Subcutaneous abdominal adipose tissue (tissue), 5 donors: ENCODE measurements around the gene CCDC28B.

Experiments used
- H3K27ac ChIP-seq: one replicate; pipeline ENCODE4 v1.7.0; 2013; ENCODE audit warnings: low read depth, mild to moderate bottlenecking, inconsistent platforms, low read length, moderate library complexity
- H3K27me3 ChIP-seq, 5 donors: one replicate each; pipeline ENCODE4 v1.7.0; 2013; ENCODE audit warnings: low read length in 5 of 5, inconsistent platforms in 1 of 5; ENCODE audit not compliant: control insufficient read depth in 5 of 5, insufficient read depth in 4 of 5
- H3K36me3 ChIP-seq, 5 donors: one replicate each; pipeline ENCODE4 v1.7.0; 2013; ENCODE audit warnings: low read length in 5 of 5; ENCODE audit not compliant: control insufficient read depth in 5 of 5, insufficient read depth in 5 of 5
- H3K4me1 ChIP-seq, 5 donors: one replicate each; pipeline ENCODE4 v1.7.0; 2013; ENCODE audit warnings: low read length in 5 of 5, mild to moderate bottlenecking in 3 of 5, moderate library complexity in 1 of 5; ENCODE audit not compliant: control insufficient read depth in 5 of 5, insufficient read depth in 5 of 5
- H3K4me3 ChIP-seq, 5 donors: one replicate each; pipeline ENCODE4 v1.7.0; 2013; ENCODE audit warnings: low read length in 5 of 5, low read depth in 1 of 5
- H3K9ac ChIP-seq, 5 donors: one replicate each; pipeline ENCODE4 v1.7.0; 2013; ENCODE audit warnings: low read length in 5 of 5, mild to moderate bottlenecking in 4 of 5, moderate library complexity in 3 of 5
- H3K9me3 ChIP-seq, 5 donors: one replicate each; pipeline ENCODE4 v1.7.0; 2013; ENCODE audit warnings: low read length in 5 of 5; ENCODE audit not compliant: control insufficient read depth in 5 of 5
- donor health status: healthy.
- donor health status: healthy.
- donor health status: healthy.
- donor health status: healthy.
- donor health status: healthy.

The CCDC28B gene

GRCh38 chr1:32220746-32221580 is 20.6 kb downstream of the CCDC28B start:
- Histone ChIP-seq H3K9ac (peak overlapping the region in 4 of 5 donors; percentile 74 to 98 (median 92)), H3K27me3 (no peaks in the 10 kb centered on the region), H3K27ac (peak overlapping the region; percentile 97), H3K4me3 (peak overlapping the region; percentile 88 to 98 (median 93)), H3K9me3 (no peaks in the 10 kb centered on the region), H3K36me3 (peaks cover 0 to 51% (median 38%) of the 10 kb centered on the region in 5 donors), H3K4me1 (peaks cover 7 to 32% (median 28%) of the 10 kb centered on the region in 5 donors)

- Histone ChIP-seq H3K9ac (peak overlapping the region in 4 of 5 donors; percentile 74 to 98 (median 92)), H3K4me3 (peak overlapping the region; percentile 88 to 98 (median 93)), H3K27me3 (no peaks in the 10 kb centered on the region), H3K27ac (peak overlapping the region; percentile 97), H3K4me1 (peaks cover 7 to 32% (median 28%) of the 10 kb centered on the region in 5 donors), H3K9me3 (no peaks in the 10 kb centered on the region), H3K36me3 (peaks cover 0 to 51% (median 37%) of the 10 kb centered on the region in 5 donors)
Measured at GRCh38 chr1:32221581-32221979, 21.2 kb downstream of the CCDC28B start.

GRCh38 chr1:32221980-32222755 is 21.8 kb downstream of the CCDC28B start, which contains the start of the genes EIF3I and TMEM234:
EIF3I (plus strand) TSS chr1:32222407; CDS start chr1:32222442, 35 bp downstream.
TMEM234 (minus strand) TSS chr1:32222353; CDS start chr1:32222322, 31 bp downstream.
- Histone ChIP-seq H3K9me3 (no peaks in the 10 kb centered on the region), H3K27ac (peak within 1 kb of the TSS; percentile 97), H3K4me3 (peak within 1 kb of the TSS; percentile 88 to 98 (median 93)), H3K36me3 (peaks cover 0 to 50% (median 32%) of the 10 kb centered on the region in 5 donors), H3K4me1 (peaks cover 7 to 32% (median 28%) of the 10 kb centered on the region in 5 donors), H3K27me3 (no peaks in the 10 kb centered on the region), H3K9ac (peak within 1 kb of the TSS; percentile 90 to 98 (median 96))

GRCh38 chr1:32223683-32224082 is 23.3 kb downstream of the CCDC28B start:
- H3K9me3 ChIP-seq = no peaks in the 10 kb centered on the region
- H3K4me1 ChIP-seq = peaks cover 7 to 32% (median 28%) of the 10 kb centered on the region in 5 donors
- H3K36me3 ChIP-seq = peaks cover 4 to 54% (median 41%) of the 10 kb centered on the region in 5 donors
- peak overlapping the region in 4 of 5 donors; percentile 26 to 71 (median 60) for H3K9ac ChIP-seq
- peak overlapping the region in 4 of 5 donors; percentile 32 to 95 (median 72) for H3K4me3 ChIP-seq
- H3K27me3 ChIP-seq = no peaks in the 10 kb centered on the region
- H3K27ac ChIP-seq = peak overlapping the region; percentile 97

- peaks cover 4 to 56% (median 43%) of the 10 kb centered on the region in 5 donors for H3K36me3 ChIP-seq
- H3K4me3 ChIP-seq = peak overlapping the region in 4 of 5 donors; percentile 0 to 93 (median 42)
- peak overlapping the region in 2 of 5 donors; percentile 38 to 71 for H3K9ac ChIP-seq
- H3K27me3 ChIP-seq = no peaks in the 10 kb centered on the region
- no peaks in the 10 kb centered on the region for H3K9me3 ChIP-seq
- peaks cover 7 to 32% (median 28%) of the 10 kb centered on the region in 5 donors for H3K4me1 ChIP-seq
- peak overlapping the region; percentile 97 for H3K27ac ChIP-seq
Measured at GRCh38 chr1:32224285-32224684, 23.9 kb downstream of the CCDC28B start.

GRCh38 chr1:32228771-32229170 is 28.4 kb downstream of the CCDC28B start:
- Histone ChIP-seq H3K4me1 (peaks cover 1 to 5% (median 5%) of the 10 kb centered on the region in 5 donors), H3K27ac (no peak overlapping the region), H3K9ac (no peak overlapping the region), H3K36me3 (peaks cover 6 to 81% (median 65%) of the 10 kb centered on the region in 5 donors), H3K9me3 (no peaks in the 10 kb centered on the region), H3K27me3 (no peaks in the 10 kb centered on the region), H3K4me3 (no peak overlapping the region)

GRCh38 chr1:32231843-32232432 is 31.5 kb downstream of the CCDC28B start:
- H3K9ac ChIP-seq = no peak overlapping the region
- no peaks in the 10 kb centered on the region for H3K4me1 ChIP-seq
- no peaks in the 10 kb centered on the region for H3K9me3 ChIP-seq
- H3K27ac ChIP-seq = no peak overlapping the region
- peaks cover 6 to 67% (median 59%) of the 10 kb centered on the region in 5 donors for H3K36me3 ChIP-seq
- H3K27me3 ChIP-seq = no peaks in the 10 kb centered on the region
- H3K4me3 ChIP-seq = no peak overlapping the region

- H3K9ac ChIP-seq = no peak overlapping the region
- peaks cover 6 to 62% (median 53%) of the 10 kb centered on the region in 5 donors for H3K36me3 ChIP-seq
- no peaks in the 10 kb centered on the region for H3K4me1 ChIP-seq
- no peaks in the 10 kb centered on the region for H3K9me3 ChIP-seq
- H3K27me3 ChIP-seq = no peaks in the 10 kb centered on the region
- no peak overlapping the region for H3K27ac ChIP-seq
- H3K4me3 ChIP-seq = no peak overlapping the region
Measured at GRCh38 chr1:32232558-32233304, 32.3 kb downstream of the CCDC28B start.

GRCh38 chr1:32234792-32235191 is 34.4 kb downstream of the CCDC28B start:
- no peak overlapping the region for H3K9ac ChIP-seq
- H3K36me3 ChIP-seq = peaks cover under 1 to 43% (median 39%) of the 10 kb centered on the region in 5 donors
- H3K4me1 ChIP-seq = peaks cover 0 to 2% (median under 1%) of the 10 kb centered on the region in 5 donors
- H3K9me3 ChIP-seq = no peaks in the 10 kb centered on the region
- no peaks in the 10 kb centered on the region for H3K27me3 ChIP-seq
- no peak overlapping the region for H3K27ac ChIP-seq
- H3K4me3 ChIP-seq = no peak overlapping the region
